T-helper 17 cell (primary cell): ENCODE measurements around the gene ZFYVE27. TPM values are rescaled to one million over a fixed set of nuclear protein-coding genes. Genes with fewer than 3 reads are reported as not detected.

ENCODE experiments used
- ATAC-seq: fragments of 150-1000 bp; cut with Tn5 transposase; 2 replicates; pipeline ENCODE4 v1.10.0; 2021; ENCODE audit warnings: mild to moderate bottlenecking, moderate library complexity
- DNase-seq, 3 donors: peaks; one replicate each; pipeline versions ENCODE4 v3.0.0 to v3.0.0-alpha.2; 2020 to 2021
- H3K9me3 ChIP-seq: one replicate; pipeline ENCODE4 v1.7.0; 2013; ENCODE audit warnings: low read length, mild to moderate bottlenecking; ENCODE audit not compliant: control insufficient read depth, poor library complexity, severe bottlenecking
- H3K27ac Mint-ChIP-seq: one replicate; pipeline ENCODE4 v1.8.0; 2022; ENCODE audit warnings: mild to moderate bottlenecking, moderate library complexity, mixed read lengths
- H3K27me3 Mint-ChIP-seq: one replicate; pipeline ENCODE4 v1.8.0; 2022; ENCODE audit warnings: mixed read lengths
- H3K36me3 Mint-ChIP-seq: one replicate; pipeline ENCODE4 v1.8.0; 2022; ENCODE audit warnings: low read depth, mixed read lengths
- H3K4me1 Mint-ChIP-seq: one replicate; pipeline ENCODE4 v1.8.0; 2022; ENCODE audit warnings: mild to moderate bottlenecking, mixed read lengths
- H3K4me3 Mint-ChIP-seq: one replicate; pipeline ENCODE4 v1.8.0; 2022; ENCODE audit warnings: mild to moderate bottlenecking, moderate library complexity, mixed read lengths
- total RNA-seq, 4 donors: library from RNA in 2 of 4; stranded (reverse) in 2 of 4; gene quantifications; one replicate each; pipeline ENCODE4 v1.2.3 and lab custom pipeline; 2022 to 2026

Gene ZFYVE27
- total RNA-seq, 2 donors from 2014 or later: 60.0 to 69.2 TPM

DNA sequence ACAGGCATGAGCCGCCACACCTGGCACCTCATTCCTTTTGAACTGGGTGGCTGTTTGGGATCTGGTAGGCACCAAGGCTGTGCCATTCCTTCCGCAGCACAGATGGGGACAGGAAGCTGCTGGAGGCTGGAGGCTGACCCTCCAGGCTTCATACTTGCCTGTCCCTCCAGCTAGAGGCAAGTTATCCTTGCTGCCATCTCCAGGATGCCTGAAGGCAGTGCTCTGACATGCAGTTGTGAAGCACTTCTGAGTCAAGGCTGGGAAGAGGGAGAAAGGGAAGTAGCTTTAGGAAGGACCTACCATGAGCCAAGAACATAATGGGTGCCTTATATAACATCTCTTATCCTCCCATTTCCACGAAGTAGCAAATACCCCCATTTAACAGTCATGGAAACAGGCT is 13.9 kb upstream of the ZFYVE27 start:
- H3K9me3 ChIP-seq: no peaks in the 10 kb centered on the region
- H3K27ac Mint-ChIP-seq: no peak overlapping the region

GRCh38 chr10:97724341-97724941 is 12.5 kb upstream of the ZFYVE27 start:
- Mint-ChIP-seq H3K27me3 (peaks cover 9% of the 10 kb centered on the region), H3K4me3 (no peak overlapping the region), H3K27ac (no peak overlapping the region), H3K36me3 (peaks cover 2% of the 10 kb centered on the region), H3K4me1 (peaks cover 2% of the 10 kb centered on the region)
- DNase-seq (no peak), ATAC-seq (no peak)
- no peaks in the 10 kb centered on the region for H3K9me3 ChIP-seq

More for the DNA sequence above, 13.9 kb upstream of the ZFYVE27 start:
- Mint-ChIP-seq H3K27me3 (peaks cover 9% of the 10 kb centered on the region), H3K36me3 (no peaks in the 10 kb centered on the region), H3K4me3 (no peak overlapping the region), H3K4me1 (peaks cover 3% of the 10 kb centered on the region)
- ATAC-seq (no peak), DNase-seq (no peak)

DNA sequence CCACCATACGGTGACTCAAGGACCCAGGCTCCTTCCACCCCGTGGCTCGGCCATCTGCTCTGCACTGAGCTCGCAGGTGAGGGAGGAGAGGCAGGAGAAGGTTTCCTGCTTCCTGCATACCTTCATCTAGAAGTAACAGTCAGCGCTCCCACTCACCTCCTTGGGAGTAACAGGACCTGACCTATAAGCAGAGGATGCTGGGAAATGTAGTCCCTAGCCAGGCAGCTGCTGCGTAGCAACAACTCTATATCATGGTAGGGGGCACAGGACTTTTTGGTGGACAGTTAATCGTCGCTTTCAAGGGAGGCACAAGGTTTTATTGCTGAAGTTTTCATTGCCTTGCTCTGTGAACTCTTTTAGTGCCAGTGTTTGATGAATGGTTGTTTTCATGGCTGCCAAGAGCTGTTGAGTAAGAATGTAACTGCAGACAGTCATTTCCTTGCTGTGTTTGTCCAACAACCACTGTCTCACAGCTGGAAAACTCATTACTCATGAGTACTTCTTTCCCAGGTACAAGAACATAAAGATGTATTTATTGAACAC is 10.2 kb upstream of the ZFYVE27 start:
- H3K27me3 Mint-ChIP-seq: peaks cover 9% of the 10 kb centered on the region
- peaks cover 2% of the 10 kb centered on the region for H3K4me1 Mint-ChIP-seq
- H3K27ac Mint-ChIP-seq: no peak overlapping the region
- H3K4me3 Mint-ChIP-seq: no peak overlapping the region
- ATAC-seq (no peak), DNase-seq (no peak)
- H3K9me3 ChIP-seq: no peaks in the 10 kb centered on the region
- peaks cover 2% of the 10 kb centered on the region for H3K36me3 Mint-ChIP-seq

GRCh38 chr10:97729014-97729413 is 7.9 kb upstream of the ZFYVE27 start:
- Mint-ChIP-seq H3K27me3 (peaks cover 9% of the 10 kb centered on the region), H3K36me3 (peaks cover 2% of the 10 kb centered on the region), H3K4me1 (peaks cover 2% of the 10 kb centered on the region), H3K27ac (no peak overlapping the region), H3K4me3 (no peak overlapping the region)
- DNase-seq: no peak
- no peak for ATAC-seq
- no peaks in the 10 kb centered on the region for H3K9me3 ChIP-seq

DNA sequence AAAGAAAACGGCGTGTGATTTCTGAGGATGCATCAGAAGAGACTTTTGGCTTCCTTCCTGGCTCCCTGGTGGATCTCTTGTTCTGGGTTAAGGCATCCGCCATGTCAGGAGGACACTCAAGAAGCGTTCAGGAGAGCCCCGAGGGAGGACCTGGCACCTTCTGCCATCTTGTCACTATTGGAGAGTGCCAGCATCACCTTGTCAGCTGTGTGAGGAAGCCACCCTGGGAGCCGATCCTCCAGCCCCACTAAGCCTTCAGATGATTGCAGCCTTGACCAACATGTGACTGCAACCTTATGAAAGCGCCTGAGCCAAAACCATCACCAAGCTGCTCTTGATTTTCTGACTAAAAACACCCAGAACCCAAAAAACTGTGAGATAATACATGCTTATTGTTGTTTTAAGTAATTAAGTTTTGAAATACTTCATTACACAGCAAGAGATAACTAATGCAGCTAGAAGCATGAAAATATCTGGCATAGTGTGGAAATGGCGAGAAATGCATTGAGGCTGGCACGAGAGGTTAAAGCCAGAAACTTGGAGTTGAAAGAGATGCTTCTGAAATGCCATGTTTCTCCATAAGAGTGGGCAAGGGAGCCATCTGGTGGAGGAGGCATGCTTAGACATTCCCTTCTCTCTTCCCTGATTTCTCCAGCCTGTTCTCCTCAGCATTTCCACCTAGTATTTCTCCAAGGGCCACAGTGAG is 5.4 kb upstream of the ZFYVE27 start:
- Mint-ChIP-seq H3K27ac (no peak overlapping the region), H3K27me3 (no peaks in the 10 kb centered on the region), H3K4me1 (peaks cover 9% of the 10 kb centered on the region), H3K4me3 (no peak overlapping the region), H3K36me3 (peaks cover 2% of the 10 kb centered on the region)
- no peaks in the 10 kb centered on the region for H3K9me3 ChIP-seq
- DNase-seq: peak; percentile 28 to 49 (median 30)
- peak; percentile 77 for ATAC-seq

DNA sequence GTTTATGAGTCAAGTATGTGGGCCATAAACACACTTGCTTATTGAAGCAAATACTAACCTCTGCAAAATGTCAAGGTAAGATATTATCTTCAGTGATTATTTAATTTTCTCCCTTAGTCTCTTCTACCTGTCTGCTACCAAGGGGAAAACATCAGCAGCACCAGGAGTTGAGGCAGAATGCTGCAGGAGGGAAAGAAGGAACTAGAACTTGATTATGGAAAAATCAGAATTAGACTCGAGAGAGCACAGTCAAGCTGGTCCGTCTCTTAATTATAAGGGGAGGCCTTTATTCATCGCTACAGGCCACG is 4.9 kb upstream of the ZFYVE27 start:
- H3K27ac Mint-ChIP-seq: no peak overlapping the region
- no peak overlapping the region for H3K4me3 Mint-ChIP-seq
- no peak for ATAC-seq

GRCh38 chr10:97733256-97733655 is 3.7 kb upstream of the ZFYVE27 start:
- Mint-ChIP-seq H3K4me1 (peaks cover 20% of the 10 kb centered on the region), H3K4me3 (no peak overlapping the region), H3K27me3 (no peaks in the 10 kb centered on the region), H3K27ac (no peak overlapping the region), H3K36me3 (peaks cover 4% of the 10 kb centered on the region)
- H3K9me3 ChIP-seq: no peaks in the 10 kb centered on the region
- ATAC-seq: no peak
- DNase-seq: no peak

More for the DNA sequence above, 4.9 kb upstream of the ZFYVE27 start:
- DNase-seq: no peak
- H3K36me3 Mint-ChIP-seq: peaks cover 4% of the 10 kb centered on the region
- no peaks in the 10 kb centered on the region for H3K9me3 ChIP-seq
- peaks cover 12% of the 10 kb centered on the region for H3K4me1 Mint-ChIP-seq
- no peaks in the 10 kb centered on the region for H3K27me3 Mint-ChIP-seq

DNA sequence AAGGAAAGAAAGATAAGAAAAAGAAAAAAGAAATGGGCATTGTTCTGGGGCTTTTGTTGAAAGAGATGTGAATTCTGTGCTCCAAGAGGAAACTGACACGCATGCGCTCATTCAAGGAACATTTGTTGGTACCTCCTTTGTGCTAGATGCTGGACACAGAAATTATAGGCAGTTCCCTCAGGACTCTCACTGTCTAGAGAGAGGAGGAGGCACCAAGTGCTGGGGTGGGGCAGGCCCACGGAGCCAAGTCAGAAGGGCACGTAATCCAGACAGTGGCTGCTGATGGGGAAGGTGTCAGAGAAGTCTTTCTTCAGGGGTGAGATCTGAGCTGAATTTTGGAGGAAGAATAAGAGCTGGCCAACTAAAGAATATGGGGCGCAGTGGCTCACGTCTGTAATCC is 2.9 kb upstream of the ZFYVE27 start:
- Mint-ChIP-seq H3K4me1 (peaks cover 21% of the 10 kb centered on the region), H3K4me3 (no peak overlapping the region), H3K27me3 (no peaks in the 10 kb centered on the region), H3K27ac (no peak overlapping the region), H3K36me3 (peaks cover 4% of the 10 kb centered on the region)
- DNase-seq (no peak), ATAC-seq (no peak)
- H3K9me3 ChIP-seq: no peaks in the 10 kb centered on the region

DNA sequence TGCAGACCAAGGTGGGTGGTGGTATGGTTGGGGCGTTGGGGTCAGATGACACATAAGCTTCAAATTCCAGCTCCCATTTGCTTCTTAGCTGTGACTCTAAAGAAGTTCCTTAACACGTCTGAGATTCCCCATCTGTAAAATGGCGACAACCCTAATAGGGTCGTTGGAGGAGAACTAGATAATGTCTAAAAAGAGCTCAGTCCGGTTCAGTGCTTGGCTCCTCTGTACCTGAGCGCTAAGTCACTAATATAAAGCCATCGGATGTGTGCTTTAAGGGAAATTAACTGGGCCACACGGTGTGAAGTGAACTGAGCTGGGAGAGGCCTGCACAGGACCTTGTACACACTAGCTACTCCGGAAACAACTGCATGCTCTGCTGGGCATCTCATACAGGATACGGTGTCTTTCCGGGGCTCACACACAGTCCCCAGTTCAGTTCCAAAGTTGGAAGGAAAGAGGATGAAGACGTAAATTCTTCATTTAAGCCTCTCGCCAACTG is 476 bp upstream of the ZFYVE27 start:
- H3K27me3 Mint-ChIP-seq: no peaks in the 10 kb centered on the region
- DNase-seq (no peak), ATAC-seq (peak; percentile 13)
- H3K27ac Mint-ChIP-seq: peak overlapping the region; percentile 96
- peaks cover 9% of the 10 kb centered on the region for H3K36me3 Mint-ChIP-seq
- H3K9me3 ChIP-seq: no peaks in the 10 kb centered on the region
- peaks cover 32% of the 10 kb centered on the region for H3K4me1 Mint-ChIP-seq
- H3K4me3 Mint-ChIP-seq: peak overlapping the region; percentile 98

DNA sequence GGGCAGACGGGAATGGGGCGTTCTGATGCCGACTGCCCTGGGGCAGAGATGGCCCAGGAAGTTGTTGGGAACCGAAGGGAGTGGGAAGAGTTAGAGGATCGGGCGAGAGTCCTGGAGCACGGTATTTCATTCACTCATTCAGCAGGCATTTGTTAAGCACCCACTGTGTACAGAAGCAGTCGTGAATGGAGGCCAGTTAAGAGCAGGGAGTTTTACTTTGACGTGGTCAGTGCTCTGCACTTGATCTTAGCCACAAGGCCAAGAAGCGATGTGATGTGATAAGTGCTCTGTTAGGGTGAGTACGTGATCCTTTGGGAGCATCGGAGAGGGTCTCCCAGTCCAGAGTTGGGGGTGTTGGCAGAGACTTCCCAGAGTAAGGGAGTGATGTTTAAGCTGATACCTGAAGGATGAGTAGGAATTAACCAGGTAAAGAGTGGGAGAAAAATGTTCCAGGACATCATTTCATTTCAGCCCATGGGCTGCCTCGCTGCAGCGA is 890 bp downstream of the ZFYVE27 start:
- Mint-ChIP-seq H3K4me3 (peak overlapping the region; percentile 98), H3K36me3 (peaks cover 9% of the 10 kb centered on the region), H3K27ac (peak overlapping the region; percentile 96), H3K27me3 (no peaks in the 10 kb centered on the region), H3K4me1 (peaks cover 35% of the 10 kb centered on the region)
- peak; percentile 2 for ATAC-seq
- no peak for DNase-seq
- no peaks in the 10 kb centered on the region for H3K9me3 ChIP-seq

- DNase-seq (no peak), ATAC-seq (no peak)
- peaks cover 40% of the 10 kb centered on the region for H3K4me1 Mint-ChIP-seq
- H3K4me3 Mint-ChIP-seq: peak overlapping the region; percentile 98
- H3K27ac Mint-ChIP-seq: no peak overlapping the region
- H3K36me3 Mint-ChIP-seq: peaks cover 9% of the 10 kb centered on the region
- H3K9me3 ChIP-seq: no peaks in the 10 kb centered on the region
- no peaks in the 10 kb centered on the region for H3K27me3 Mint-ChIP-seq
These were observed 1.7 kb downstream of the ZFYVE27 start for GRCh38 chr10:97738616-97739015.

GRCh38 chr10:97740613-97741012 is 3.7 kb downstream of the ZFYVE27 start:
- no peak overlapping the region for H3K4me3 Mint-ChIP-seq
- peaks cover 49% of the 10 kb centered on the region for H3K4me1 Mint-ChIP-seq
- DNase-seq: no peak
- no peaks in the 10 kb centered on the region for H3K27me3 Mint-ChIP-seq
- H3K36me3 Mint-ChIP-seq: peaks cover 16% of the 10 kb centered on the region
- peak overlapping the region; percentile 68 for H3K27ac Mint-ChIP-seq
- no peak for ATAC-seq
- H3K9me3 ChIP-seq: no peaks in the 10 kb centered on the region

- ATAC-seq: no peak
- H3K9me3 ChIP-seq: no peaks in the 10 kb centered on the region
- Mint-ChIP-seq H3K4me1 (peaks cover 35% of the 10 kb centered on the region), H3K4me3 (no peak overlapping the region), H3K27me3 (no peaks in the 10 kb centered on the region), H3K27ac (no peak overlapping the region), H3K36me3 (peaks cover 14% of the 10 kb centered on the region)
- no peak for DNase-seq
These were observed 6.4 kb downstream of the ZFYVE27 start for GRCh38 chr10:97743169-97743943.
